ENCODE results near the gene TADA1. TPM values are rescaled to one million over a fixed set of nuclear protein-coding genes. Genes with fewer than 3 reads are reported as not detected.

TADA1 gene
- polyA plus RNA-seq, 1 donor (not counting 4 experiments of a cell fraction or from before 2014, with no cell fraction given): 15.0 TPM

DNA sequence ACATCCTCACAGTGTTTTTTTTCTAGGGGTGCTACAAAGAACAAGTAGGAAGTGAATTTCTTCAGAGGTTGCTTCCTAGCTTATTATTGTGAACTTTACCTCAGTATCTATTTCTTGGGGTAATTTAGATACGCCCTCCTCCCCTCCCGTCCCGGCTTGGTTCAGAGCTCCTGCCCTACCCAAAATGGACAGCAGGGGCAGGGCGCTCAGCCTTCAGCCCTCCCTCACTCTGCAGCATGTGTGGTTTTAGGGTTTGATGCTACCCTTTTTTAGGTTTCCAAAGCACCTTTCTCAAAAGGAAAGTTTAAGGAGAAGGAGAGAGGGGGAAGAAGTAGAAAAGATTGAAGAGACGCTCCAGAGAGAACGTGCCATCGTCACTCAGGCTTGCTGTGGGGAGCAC lies 53.7 kb downstream of the TADA1 start:
- H3K36me3 ChIP-seq (ENCODE audit: control insufficient read depth in 2 of 2, extremely low read depth in 1 of 2, insufficient read depth in 2 of 2, low read length in 2 of 2): no peaks in the 10 kb centered on the region
- H3K9me3 ChIP-seq (ENCODE audit: control insufficient read depth, low read depth, low read length): no peaks in the 10 kb centered on the region
- H3K9ac ChIP-seq (ENCODE audit: control insufficient read depth, extremely low read depth, insufficient read depth, low read length): no peak overlapping the region
- H3K79me2 ChIP-seq (ENCODE audit: control insufficient read depth, insufficient read depth, low read length): no peaks in the 10 kb centered on the region
- DNase-seq (ENCODE audit: low read depth, low spot score): no peak
- no peak overlapping the region for H3K4me2 ChIP-seq (ENCODE audit: control insufficient read depth, extremely low read depth, insufficient read depth, low read depth, low read length)
- dilution Hi-C loops (cut with MboI; ENCODE audit: extremely low pct_ligation_motif_present, low sequenced_read_pairs): no loop called here
- no peak overlapping the region for H3K27ac ChIP-seq (ENCODE audit: control insufficient read depth, insufficient read depth, low read length)
- no peaks in the 10 kb centered on the region for H3K9me1 ChIP-seq (ENCODE audit: control insufficient read depth, extremely low read depth, insufficient read depth, low read length)
- no peaks in the 10 kb centered on the region for H3K27me3 ChIP-seq (ENCODE audit: control insufficient read depth, extremely low read depth, insufficient read depth, low read length)
- H4K20me1 ChIP-seq (ENCODE audit: control insufficient read depth, extremely low read depth, insufficient read depth, low read length): no peaks in the 10 kb centered on the region
- H3K4me1 ChIP-seq (ENCODE audit: control insufficient read depth, extremely low read depth, insufficient read depth, low read length): no peaks in the 10 kb centered on the region
- no peak for FAIRE-seq
- H3K4me3 ChIP-seq (ENCODE audit: control insufficient read depth in 2 of 3, extremely low read depth in 1 of 3, insufficient read depth in 2 of 3, low read depth in 1 of 3, low read length in 3 of 3): no peak overlapping the region
- no peak overlapping the region for H2AFZ ChIP-seq (ENCODE audit: control insufficient read depth, low read length)
- peak in 1 of 3 experiments; percentile 23 for TF ChIP-seq CTCF (optimal IDR thresholded peaks at IDR 0.05 in 1 of 3, IDR thresholded peaks at IDR 0.05 in 1 of 3, conservative IDR thresholded peaks at IDR 0.05 in 1 of 3; ENCODE audit: extremely low read depth in 1 of 3, insufficient read depth in 2 of 3, low read length in 3 of 3)
- TF ChIP-seq EZH2 (IDR thresholded peaks at IDR 0.05; ENCODE audit: low read length): no peak

GRCh38 chr1:166819974-166820373 lies 56.1 kb downstream of the TADA1 start:
- H3K36me3 ChIP-seq (ENCODE audit: control insufficient read depth in 2 of 2, extremely low read depth in 1 of 2, insufficient read depth in 2 of 2, low read length in 2 of 2): no peaks in the 10 kb centered on the region
- dilution Hi-C loops (cut with MboI; ENCODE audit: extremely low pct_ligation_motif_present, low sequenced_read_pairs): no loop called here

More at GRCh38 chr1:166819974-166820373, 56.1 kb downstream of the TADA1 start:
- no peak for TF ChIP-seq CTCF (optimal IDR thresholded peaks at IDR 0.05 in 1 of 3, IDR thresholded peaks at IDR 0.05 in 1 of 3, conservative IDR thresholded peaks at IDR 0.05 in 1 of 3; ENCODE audit: extremely low read depth in 1 of 3, insufficient read depth in 2 of 3, low read length in 3 of 3)
- TF ChIP-seq EZH2 (IDR thresholded peaks at IDR 0.05; ENCODE audit: low read length): no peak
- H3K27me3 ChIP-seq (ENCODE audit: control insufficient read depth, extremely low read depth, insufficient read depth, low read length): no peaks in the 10 kb centered on the region
- H3K27ac ChIP-seq (ENCODE audit: control insufficient read depth, insufficient read depth, low read length): no peak overlapping the region
- H3K4me2 ChIP-seq (ENCODE audit: control insufficient read depth, extremely low read depth, insufficient read depth, low read depth, low read length): no peak overlapping the region
- no peak overlapping the region for H2AFZ ChIP-seq (ENCODE audit: control insufficient read depth, low read length)
- DNase-seq (ENCODE audit: low read depth, low spot score) (no peak), FAIRE-seq (no peak)
- no peaks in the 10 kb centered on the region for H3K79me2 ChIP-seq (ENCODE audit: control insufficient read depth, insufficient read depth, low read length)
- no peak overlapping the region for H3K9ac ChIP-seq (ENCODE audit: control insufficient read depth, extremely low read depth, insufficient read depth, low read length)
- H3K9me1 ChIP-seq (ENCODE audit: control insufficient read depth, extremely low read depth, insufficient read depth, low read length): no peaks in the 10 kb centered on the region
- H3K4me3 ChIP-seq (ENCODE audit: control insufficient read depth in 2 of 3, extremely low read depth in 1 of 3, insufficient read depth in 2 of 3, low read depth in 1 of 3, low read length in 3 of 3): no peak overlapping the region
- H4K20me1 ChIP-seq (ENCODE audit: control insufficient read depth, extremely low read depth, insufficient read depth, low read length): no peaks in the 10 kb centered on the region
- no peaks in the 10 kb centered on the region for H3K9me3 ChIP-seq (ENCODE audit: control insufficient read depth, low read depth, low read length)
- no peaks in the 10 kb centered on the region for H3K4me1 ChIP-seq (ENCODE audit: control insufficient read depth, extremely low read depth, insufficient read depth, low read length)

Measured in keratinocyte (primary cell).